ENCODE measurements around the gene CREB5. TPM values are rescaled to one million over a fixed set of nuclear protein-coding genes. Genes with fewer than 3 reads are reported as not detected.
A peak's percentile ranks its signal among the peaks of the same experiment; 100 is the strongest.

CREB5 gene
- total and polyA plus RNA-seq, 7 donors, result 0.86 to 33.8 (median 16.6) TPM

- Histone ChIP-seq H3K27me3 (ENCODE audit: insufficient read depth in 3 of 3, low read length in 2 of 3) (no peaks in the 10 kb centered on the region), H3K4me1 (peaks cover 9% of the 10 kb centered on the region), H3K4me3 (no peak overlapping the region), H3K9me3 (no peaks in the 10 kb centered on the region), H3K27ac (no peak overlapping the region), H3K36me3 (ENCODE audit: insufficient read depth in 1 of 2, low read depth in 1 of 2) (no peaks in the 10 kb centered on the region)
- 65 to 91% (median 72%) methylated on average over 3 of the region's 3 CpGs for WGBS, 3 donors
- intact Hi-C loops (cut with DNase I), result no loop called here
- DNase-seq (no peak), ATAC-seq (no peak)
- TF ChIP-seq, protein P1, sequence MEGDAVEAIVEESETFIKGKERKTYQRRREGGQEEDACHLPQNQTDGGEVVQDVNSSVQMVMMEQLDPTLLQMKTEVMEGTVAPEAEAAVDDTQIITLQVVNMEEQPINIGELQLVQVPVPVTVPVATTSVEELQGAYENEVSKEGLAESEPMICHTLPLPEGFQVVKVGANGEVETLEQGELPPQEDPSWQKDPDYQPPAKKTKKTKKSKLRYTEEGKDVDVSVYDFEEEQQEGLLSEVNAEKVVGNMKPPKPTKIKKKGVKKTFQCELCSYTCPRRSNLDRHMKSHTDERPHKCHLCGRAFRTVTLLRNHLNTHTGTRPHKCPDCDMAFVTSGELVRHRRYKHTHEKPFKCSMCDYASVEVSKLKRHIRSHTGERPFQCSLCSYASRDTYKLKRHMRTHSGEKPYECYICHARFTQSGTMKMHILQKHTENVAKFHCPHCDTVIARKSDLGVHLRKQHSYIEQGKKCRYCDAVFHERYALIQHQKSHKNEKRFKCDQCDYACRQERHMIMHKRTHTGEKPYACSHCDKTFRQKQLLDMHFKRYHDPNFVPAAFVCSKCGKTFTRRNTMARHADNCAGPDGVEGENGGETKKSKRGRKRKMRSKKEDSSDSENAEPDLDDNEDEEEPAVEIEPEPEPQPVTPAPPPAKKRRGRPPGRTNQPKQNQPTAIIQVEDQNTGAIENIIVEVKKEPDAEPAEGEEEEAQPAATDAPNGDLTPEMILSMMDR (IDR thresholded peaks at IDR 0.05), result no peak
Measured at GRCh38 chr7:28643584-28644340, 231.4 kb downstream of the CREB5 start.

DNA sequence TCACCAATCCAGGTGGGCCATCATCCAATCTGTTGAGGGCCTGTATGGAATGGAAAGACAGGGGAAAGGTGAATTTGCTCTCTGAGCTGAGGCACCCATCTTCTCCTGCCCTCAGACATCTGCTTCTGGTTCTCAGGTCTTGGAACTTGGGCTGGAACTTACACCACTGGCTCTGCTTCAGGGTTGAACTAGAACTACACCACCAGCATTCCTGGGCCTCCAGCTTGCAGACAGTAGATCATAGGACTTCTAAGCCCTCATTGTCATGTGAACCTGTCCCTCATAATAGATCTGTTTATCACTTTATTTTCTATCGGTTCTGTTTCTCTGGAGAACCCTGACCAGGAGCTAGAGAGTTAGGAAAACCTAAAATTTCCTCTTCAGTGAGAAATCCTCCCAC lies 233.5 kb downstream of the CREB5 start:
- 37 to 59% (median 39%) methylated on average over 1 of the region's 1 CpG for WGBS, 3 donors
- TF ChIP-seq, protein P1 (IDR thresholded peaks at IDR 0.05), result no peak
- intact Hi-C loops (cut with DNase I), result no loop called here
- no peaks in the 10 kb centered on the region for H3K9me3 ChIP-seq
- DNase-seq (no peak), ATAC-seq (no peak)
- no peak overlapping the region for H3K4me3 ChIP-seq
- no peaks in the 10 kb centered on the region for H3K27me3 ChIP-seq (ENCODE audit: insufficient read depth in 3 of 3, low read length in 2 of 3)
- no peaks in the 10 kb centered on the region for H3K36me3 ChIP-seq (ENCODE audit: insufficient read depth in 1 of 2, low read depth in 1 of 2)
- H3K27ac ChIP-seq, result no peak overlapping the region
- peaks cover 9% of the 10 kb centered on the region for H3K4me1 ChIP-seq

DNA sequence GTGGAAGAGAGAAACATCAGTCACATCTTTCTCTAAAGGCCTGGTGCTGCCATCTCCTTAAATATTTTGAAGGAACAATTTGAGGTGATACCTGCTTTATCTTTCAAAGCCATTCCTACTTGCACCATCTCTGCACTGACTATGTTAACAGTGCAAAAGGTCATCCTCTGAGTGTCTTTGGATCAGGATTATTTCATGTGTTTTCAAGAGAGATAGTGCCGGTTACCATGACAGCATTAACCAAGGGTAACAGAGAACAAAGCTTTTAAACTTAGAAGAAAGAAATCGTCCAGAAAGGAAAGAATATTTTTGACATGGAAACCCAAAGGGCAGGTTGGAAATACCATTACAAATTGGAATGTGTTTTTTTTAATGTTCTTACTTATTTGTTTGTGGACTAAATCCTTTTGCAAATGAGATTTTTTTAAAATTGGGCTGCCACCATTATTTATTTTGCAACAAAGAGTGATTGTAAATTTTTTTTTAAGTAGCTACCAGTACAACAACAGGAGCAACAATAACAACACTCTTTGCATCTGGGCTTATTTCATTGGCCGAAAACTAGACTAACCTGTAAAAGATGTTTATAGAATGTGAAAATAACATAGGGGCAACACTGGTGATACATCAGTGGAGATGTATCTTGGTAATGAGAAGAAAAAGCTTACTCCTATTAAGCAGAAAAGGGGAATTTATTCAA lies 234.2 kb downstream of the CREB5 start:
- intact Hi-C loops (cut with DNase I), result no loop called here
- H3K4me3 ChIP-seq, result no peak overlapping the region
- no peak for DNase-seq
- no peaks in the 10 kb centered on the region for H3K36me3 ChIP-seq (ENCODE audit: insufficient read depth in 1 of 2, low read depth in 1 of 2)
- H3K4me1 ChIP-seq, result peaks cover 9% of the 10 kb centered on the region
- H3K27me3 ChIP-seq (ENCODE audit: insufficient read depth in 3 of 3, low read length in 2 of 3), result no peaks in the 10 kb centered on the region
- H3K27ac ChIP-seq, result no peak overlapping the region
- no peak for ATAC-seq
- TF ChIP-seq, protein P1 (IDR thresholded peaks at IDR 0.05), result no peak
- H3K9me3 ChIP-seq, result no peaks in the 10 kb centered on the region
- WGBS, 3 donors, result 73 to 82% (median 74%) methylated on average over 3 of the region's 3 CpGs

GRCh38 chr7:28647076-28647421 lies 234.7 kb downstream of the CREB5 start:
- ATAC-seq, result peak; percentile 61 to 84 (median 69)
- H3K27me3 ChIP-seq (ENCODE audit: insufficient read depth in 3 of 3, low read length in 2 of 3), result no peaks in the 10 kb centered on the region
- TF ChIP-seq, protein P1 (IDR thresholded peaks at IDR 0.05), result no peak

More at GRCh38 chr7:28647076-28647421, 234.7 kb downstream of the CREB5 start:
- Histone ChIP-seq H3K4me1 (peaks cover 9% of the 10 kb centered on the region), H3K27ac (no peak overlapping the region), H3K9me3 (no peaks in the 10 kb centered on the region), H3K4me3 (no peak overlapping the region), H3K36me3 (ENCODE audit: insufficient read depth in 1 of 2, low read depth in 1 of 2) (no peaks in the 10 kb centered on the region)
- intact Hi-C loops (cut with DNase I), result no loop called here
- no peak for DNase-seq
- 35 to 45% (median 42%) methylated on average over 4 of the region's 4 CpGs for WGBS, 3 donors

Data from psoas muscle (tissue), 8 donors.